Psoas muscle (tissue), 8 donors: Measurements from ENCODE around the gene ELP1. TPM values are rescaled to one million over a fixed set of nuclear protein-coding genes. Genes with fewer than 3 reads are reported as not detected.

Experiments
- ATAC-seq, 4 donors: fragments of 200-7000 bp; cut with Tn5 transposase; one replicate each; pipeline ENCODE4 v1.9.1; 2020; ENCODE audit warnings: moderate library complexity in 3 of 4, mild to moderate bottlenecking in 2 of 4
- DNase-seq, 2 donors: peaks; one replicate each; pipeline ENCODE4 v3.0.0-alpha.2; 2020
- H3K27ac ChIP-seq: fragments of 200-600 bp; one replicate; pipeline ENCODE4 v1.8.0; 2022
- H3K27me3 ChIP-seq, 3 donors: fragments of 200-600 bp in 1 of 3; one replicate each; pipeline versions ENCODE4 v1.6.1 to v1.8.0; 2013 to 2022; ENCODE audit warnings: low read length in 2 of 3, mild to moderate bottlenecking in 2 of 3, moderate library complexity in 1 of 3; ENCODE audit not compliant: insufficient read depth in 3 of 3
- H3K36me3 ChIP-seq, 2 donors: fragments of 200-600 bp in 1 of 2; one replicate each; pipeline versions ENCODE4 v1.6.1 to v1.8.0; 2013 to 2022; ENCODE audit warnings: low read depth in 1 of 2, mild to moderate bottlenecking in 1 of 2, moderate library complexity in 1 of 2; ENCODE audit not compliant: insufficient read depth in 1 of 2
- H3K4me1 ChIP-seq: fragments of 200-600 bp; one replicate; pipeline ENCODE4 v1.8.0; 2022
- H3K4me3 ChIP-seq: fragments of 200-600 bp; one replicate; pipeline ENCODE4 v1.8.0; 2022; ENCODE audit warnings: mild to moderate bottlenecking
- H3K9me3 ChIP-seq: fragments of 200-600 bp; one replicate; pipeline ENCODE4 v1.8.0; 2022
- whole genome bisulfite sequencing, 3 donors: extraction: QIAGEN DNeasy Blood & Tissue Kit; methylation state at CpG; one replicate each; pipeline versions ENCODE4 v1.1.6 to v1.1.7; 2013; 5-methylcytosine and 5-hydroxymethylcytosine counted together
- intact Hi-C, 2 donors: fragments of 100-400 bp; cut with DNase I; formaldehyde crosslinking; loops; one replicate each; pipeline versions ENCODE4 v1.11.0 to v1.14.2; 2022
- polyA plus RNA-seq, 3 donors: library from polyadenylated mRNA; stranded (reverse); fragments of 200-250 nt; gene quantifications; one replicate each; pipeline ENCODE4 v1.2.3, GENCODE V29; 2013
- total RNA-seq, 4 donors: library from RNA; stranded (reverse); fragmentation: NEBNext Ultra II Directional in 2 of 4; extraction: Animal tissue kit (Norgen Biotek cat#: 25700) in 2 of 4; gene quantifications; one replicate each; pipeline versions ENCODE4 v1.2.1 to v1.2.4, GENCODE V29; 2021 to 2023
- TF ChIP-seq, protein P1 (sequence below): fragments of 200-600 bp; IDR thresholded peaks from one replicate; pipeline ENCODE4 v1.8.0; 2022; ENCODE audit warnings: antibody characterized with exemption
- donor health status: healthy with polysubstance abuse.
- donor health status: DM: no; HTN: no; CAD: no; lungs with moderate emphysema.
- donor health status: Bipolar disorder and iron deficiency.
- donor health status: healthy.
- donor health status: DM: yes; HTN: yes; CAD: no.
- donor health status: DM: no; HTN: no; CAD: no.
- donor health status: DM: no; HTN: no; CAD: no.
- donor health status: DM: yes; HTN: yes; CAD: no.

ELP1 gene
- total and polyA plus RNA-seq, 7 donors, result 9.6 to 21.0 (median 16.8) TPM

DNA sequence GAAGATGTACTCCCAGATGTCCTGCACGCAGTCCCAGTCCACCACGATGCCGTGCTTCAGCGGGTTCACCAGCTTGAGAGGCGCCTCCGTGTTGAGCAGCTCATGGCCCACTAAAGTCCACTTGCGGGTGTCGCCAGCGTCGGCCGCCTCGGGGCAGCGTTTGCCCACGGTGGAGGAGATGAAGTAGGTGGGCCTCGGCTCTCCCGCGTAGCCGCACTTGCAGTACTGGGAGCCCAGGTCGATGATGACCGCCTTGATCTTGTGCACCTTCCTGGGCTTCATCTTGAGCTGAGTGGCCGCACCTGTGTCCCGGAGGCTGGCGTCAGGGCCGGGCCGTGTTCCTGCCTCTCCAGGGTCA is 78.4 kb downstream of the ELP1 start:
- WGBS, 3 donors, result 97% methylated on average over 25 of the region's 25 CpGs
- DNase-seq (no peak), ATAC-seq (no peak)
- TF ChIP-seq, protein P1, sequence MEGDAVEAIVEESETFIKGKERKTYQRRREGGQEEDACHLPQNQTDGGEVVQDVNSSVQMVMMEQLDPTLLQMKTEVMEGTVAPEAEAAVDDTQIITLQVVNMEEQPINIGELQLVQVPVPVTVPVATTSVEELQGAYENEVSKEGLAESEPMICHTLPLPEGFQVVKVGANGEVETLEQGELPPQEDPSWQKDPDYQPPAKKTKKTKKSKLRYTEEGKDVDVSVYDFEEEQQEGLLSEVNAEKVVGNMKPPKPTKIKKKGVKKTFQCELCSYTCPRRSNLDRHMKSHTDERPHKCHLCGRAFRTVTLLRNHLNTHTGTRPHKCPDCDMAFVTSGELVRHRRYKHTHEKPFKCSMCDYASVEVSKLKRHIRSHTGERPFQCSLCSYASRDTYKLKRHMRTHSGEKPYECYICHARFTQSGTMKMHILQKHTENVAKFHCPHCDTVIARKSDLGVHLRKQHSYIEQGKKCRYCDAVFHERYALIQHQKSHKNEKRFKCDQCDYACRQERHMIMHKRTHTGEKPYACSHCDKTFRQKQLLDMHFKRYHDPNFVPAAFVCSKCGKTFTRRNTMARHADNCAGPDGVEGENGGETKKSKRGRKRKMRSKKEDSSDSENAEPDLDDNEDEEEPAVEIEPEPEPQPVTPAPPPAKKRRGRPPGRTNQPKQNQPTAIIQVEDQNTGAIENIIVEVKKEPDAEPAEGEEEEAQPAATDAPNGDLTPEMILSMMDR, result no peak
- no peaks in the 10 kb centered on the region for H3K4me1 ChIP-seq
- no peak overlapping the region for H3K27ac ChIP-seq
- no peaks in the 10 kb centered on the region for H3K9me3 ChIP-seq
- no peaks in the 10 kb centered on the region for H3K36me3 ChIP-seq
- intact Hi-C loops, result no loop called here
- H3K4me3 ChIP-seq, result no peak overlapping the region
- H3K27me3 ChIP-seq, result no peaks in the 10 kb centered on the region

DNA sequence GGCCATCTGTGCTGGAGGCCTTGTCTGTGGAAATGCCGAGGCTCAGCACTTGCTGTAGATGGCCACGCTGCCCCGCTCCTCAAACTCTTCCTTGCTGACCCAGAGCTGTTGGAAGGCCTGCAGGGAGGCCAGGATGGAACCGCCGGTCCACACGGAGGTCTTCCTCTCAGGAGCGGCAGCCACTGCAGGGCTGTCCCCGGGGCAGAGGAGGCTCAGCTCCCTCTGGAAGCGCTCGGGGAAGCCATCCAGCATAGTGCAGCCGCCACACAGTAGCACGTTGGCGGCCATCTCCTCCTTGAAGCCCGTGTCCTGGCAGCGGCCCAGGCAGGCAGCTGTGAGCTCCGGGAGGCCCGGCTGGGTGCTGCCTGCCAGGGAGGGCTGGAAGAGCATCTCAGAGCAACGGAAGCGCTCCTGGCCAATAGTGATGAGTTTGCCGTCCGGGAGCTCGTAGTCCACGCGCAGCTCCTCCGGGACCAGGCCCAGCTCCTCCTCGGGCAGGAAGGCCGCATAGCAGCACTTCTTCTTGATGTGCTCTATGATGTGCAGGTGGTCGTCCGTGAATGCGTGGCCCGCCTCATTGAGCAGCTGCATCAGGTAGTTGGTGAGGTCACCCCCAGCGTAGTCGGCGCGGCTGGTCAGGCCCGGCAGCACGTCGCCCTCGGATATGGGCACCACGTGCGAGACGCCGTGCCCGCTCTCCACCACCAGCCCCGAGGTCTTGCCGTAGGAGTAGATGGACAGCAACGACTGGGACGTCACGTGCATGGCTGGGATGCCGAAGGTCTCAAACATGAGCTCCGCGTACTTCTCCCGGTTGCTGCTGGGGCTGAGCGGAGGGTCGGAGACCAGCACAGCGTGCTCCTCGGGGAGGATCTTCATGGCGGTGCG is 79.0 kb downstream of the ELP1 start:
- H3K4me1 ChIP-seq, result no peaks in the 10 kb centered on the region
- DNase-seq (peak in 1 of 2 donors; percentile 76), ATAC-seq (peak; percentile 52 to 67 (median 62))
- intact Hi-C loops, result no loop called here
- H3K4me3 ChIP-seq, result no peak overlapping the region
- TF ChIP-seq, protein P1, result no peak
- H3K27ac ChIP-seq, result no peak overlapping the region
- H3K9me3 ChIP-seq, result no peaks in the 10 kb centered on the region
- 65 to 71% (median 66%) methylated on average over 58 to 59 of the region's 59 CpGs for WGBS, 3 donors
- H3K36me3 ChIP-seq, result no peaks in the 10 kb centered on the region
- H3K27me3 ChIP-seq, result no peaks in the 10 kb centered on the region

DNA sequence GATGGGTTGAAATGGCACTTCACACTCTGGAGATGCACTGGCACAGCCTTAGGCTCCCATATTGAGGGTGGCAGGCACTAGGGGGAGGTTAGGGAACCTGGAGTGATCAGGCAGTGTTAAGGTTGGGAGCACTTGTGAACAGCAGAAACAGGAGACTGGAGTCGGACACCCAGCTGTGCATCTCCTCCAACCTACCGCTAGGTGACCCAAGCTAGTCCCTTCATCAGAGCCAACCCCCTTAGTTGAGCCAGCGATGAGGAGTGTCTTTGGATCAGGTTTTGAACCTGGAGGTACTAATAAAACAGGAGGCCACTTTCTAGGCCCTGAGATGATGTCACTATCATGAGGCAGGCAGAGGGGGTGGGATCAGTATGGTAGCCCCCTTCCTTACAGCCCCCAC is 79.8 kb downstream of the ELP1 start:
- 90 to 93% (median 92%) methylated on average over 3 of the region's 3 CpGs for WGBS, 3 donors
- Histone ChIP-seq H3K36me3 (no peaks in the 10 kb centered on the region), H3K27me3 (no peaks in the 10 kb centered on the region), H3K4me1 (no peaks in the 10 kb centered on the region), H3K4me3 (no peak overlapping the region), H3K9me3 (no peaks in the 10 kb centered on the region), H3K27ac (no peak overlapping the region)
- no peak for ATAC-seq
- intact Hi-C loops, result no loop called here
- TF ChIP-seq, protein P1, result no peak
- no peak for DNase-seq

DNA sequence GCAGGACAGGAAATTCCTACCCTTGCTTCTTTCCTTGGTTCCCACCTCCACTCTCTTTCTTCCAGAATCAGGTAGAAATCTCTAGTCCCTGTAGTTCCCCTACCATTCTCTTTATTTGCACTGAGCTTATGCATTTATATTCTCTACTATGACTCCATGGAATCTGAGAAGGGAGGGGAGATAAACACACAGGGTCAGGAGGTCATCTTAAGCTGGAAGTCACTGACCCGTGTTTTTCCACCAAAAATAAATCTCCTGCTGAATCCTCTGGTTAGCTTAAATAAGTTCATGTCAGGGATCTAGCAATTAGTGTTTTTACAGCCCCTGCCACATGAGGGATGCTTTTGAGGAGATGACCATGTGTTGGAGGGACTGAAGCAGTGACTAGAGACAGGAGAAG is 81.8 kb downstream of the ELP1 start:
- Histone ChIP-seq H3K9me3 (no peaks in the 10 kb centered on the region), H3K36me3 (no peaks in the 10 kb centered on the region), H3K4me3 (no peak overlapping the region), H3K4me1 (no peaks in the 10 kb centered on the region), H3K27ac (no peak overlapping the region), H3K27me3 (no peaks in the 10 kb centered on the region)
- 29 to 52% (median 37%) methylated on average over 1 of the region's 1 CpG for WGBS, 3 donors
- intact Hi-C loops, result no loop called here
- ATAC-seq, result no peak
- DNase-seq, result no peak
- TF ChIP-seq, protein P1, result no peak
